ENCODE results near the gene SURF4. TPM values are rescaled to one million over a fixed set of nuclear protein-coding genes. Genes with fewer than 3 reads are reported as not detected.

SURF4 gene
- total and polyA plus RNA-seq, 9 donors = 92.3 to 143 (median 105) TPM

DNA sequence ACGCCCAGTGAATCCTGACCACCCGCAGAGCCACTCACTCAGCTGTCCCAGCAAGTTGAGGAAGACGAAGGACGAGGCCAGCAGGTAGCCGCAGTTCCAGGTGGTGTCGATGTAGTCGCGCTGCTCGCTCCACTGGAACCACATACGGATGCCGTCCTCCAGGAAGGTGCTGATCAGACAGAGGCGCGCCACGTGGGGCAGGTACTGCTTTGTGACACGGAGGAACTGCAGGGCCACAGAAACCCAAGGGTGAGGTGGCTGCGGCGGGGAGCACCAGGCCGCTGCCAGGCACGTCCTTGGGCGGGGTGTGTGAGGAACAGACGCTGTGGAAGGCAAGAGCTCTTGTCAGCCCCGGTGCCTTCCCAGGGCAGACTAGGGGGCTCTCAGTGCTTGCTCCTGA is 8.6 kb downstream of the SURF4 start:
- Histone ChIP-seq H3K36me3 (ENCODE audit: control insufficient read depth, insufficient read depth, low read length) (peaks cover 79% of the 10 kb centered on the region), H3K4me3 (ENCODE audit: low read length) (no peak overlapping the region), H3K27me3 (ENCODE audit: control insufficient read depth, insufficient read depth, low read length) (no peaks in the 10 kb centered on the region), H3K27ac (ENCODE audit: low read length) (no peak overlapping the region), H3K9me3 (replicated peaks; ENCODE audit: control insufficient read depth, low read depth, low read length) (no peaks in the 10 kb centered on the region), H3K4me1 (ENCODE audit: control insufficient read depth, insufficient read depth, low read length) (peaks cover 26% of the 10 kb centered on the region)
- 86% methylated on average over 21 of the region's 22 CpGs for WGBS (ENCODE audit: insufficient coverage)
- DNase-seq = no peak

DNA sequence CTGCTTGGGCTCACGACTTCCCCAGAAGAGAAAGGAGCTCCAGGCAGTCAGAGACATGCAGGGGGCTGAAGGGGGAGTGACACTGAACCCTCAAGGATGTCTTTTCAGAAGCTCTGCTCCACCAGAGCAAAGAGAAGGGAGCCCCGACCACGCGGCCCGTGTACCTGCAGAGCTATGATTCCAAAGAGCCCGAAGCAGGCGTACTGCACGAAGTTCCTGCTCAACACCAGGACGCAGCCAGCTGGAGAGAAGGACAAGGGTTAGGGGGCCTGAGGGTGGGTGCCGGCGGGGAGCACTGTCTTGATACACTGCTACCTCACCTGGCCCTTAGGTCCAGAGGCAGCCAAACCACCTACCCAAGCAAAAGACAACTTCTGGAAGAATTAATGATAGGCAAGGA is 9.4 kb downstream of the SURF4 start:
- no peaks in the 10 kb centered on the region for H3K9me3 ChIP-seq (replicated peaks; ENCODE audit: control insufficient read depth, low read depth, low read length)
- H3K4me1 ChIP-seq (ENCODE audit: control insufficient read depth, insufficient read depth, low read length) = peaks cover 19% of the 10 kb centered on the region
- peaks cover 84% of the 10 kb centered on the region for H3K36me3 ChIP-seq (ENCODE audit: control insufficient read depth, insufficient read depth, low read length)
- no peak overlapping the region for H3K27ac ChIP-seq (ENCODE audit: low read length)
- DNase-seq = no peak
- 81% methylated on average over 5 of the region's 11 CpGs for WGBS (ENCODE audit: insufficient coverage)
- no peak overlapping the region for H3K4me3 ChIP-seq (ENCODE audit: low read length)
- H3K27me3 ChIP-seq (ENCODE audit: control insufficient read depth, insufficient read depth, low read length) = no peaks in the 10 kb centered on the region

- H3K9me3 ChIP-seq (replicated peaks; ENCODE audit: control insufficient read depth, low read depth, low read length) = no peaks in the 10 kb centered on the region
- no peak for DNase-seq
- H3K36me3 ChIP-seq (ENCODE audit: control insufficient read depth, insufficient read depth, low read length) = peaks cover 87% of the 10 kb centered on the region
- WGBS (ENCODE audit: insufficient coverage) = 78% methylated on average over 12 of the region's 15 CpGs
- no peaks in the 10 kb centered on the region for H3K27me3 ChIP-seq (ENCODE audit: control insufficient read depth, insufficient read depth, low read length)
- no peak overlapping the region for H3K4me3 ChIP-seq (ENCODE audit: low read length)
- H3K4me1 ChIP-seq (ENCODE audit: control insufficient read depth, insufficient read depth, low read length) = peaks cover 19% of the 10 kb centered on the region
- H3K27ac ChIP-seq (ENCODE audit: low read length) = no peak overlapping the region
These were observed 13.4 kb downstream of the SURF4 start for GRCh38 chr9:133362359-133363044.

- Histone ChIP-seq H3K4me3 (ENCODE audit: low read length) (no peak overlapping the region), H3K36me3 (ENCODE audit: control insufficient read depth, insufficient read depth, low read length) (peaks cover 80% of the 10 kb centered on the region)
- 78% methylated on average over 10 of the region's 13 CpGs for WGBS (ENCODE audit: insufficient coverage)
These were observed 14.3 kb downstream of the SURF4 start for GRCh38 chr9:133361507-133362092.

GRCh38 chr9:133360400-133361393 is 15.2 kb downstream of the SURF4 start:
- H3K4me3 ChIP-seq (ENCODE audit: low read length) = no peak overlapping the region
- WGBS (ENCODE audit: insufficient coverage) = 57% methylated on average over 15 of the region's 21 CpGs
- DNase-seq = no peak
- H3K27me3 ChIP-seq (ENCODE audit: control insufficient read depth, insufficient read depth, low read length) = no peaks in the 10 kb centered on the region
- H3K4me1 ChIP-seq (ENCODE audit: control insufficient read depth, insufficient read depth, low read length) = peaks cover 30% of the 10 kb centered on the region
- no peak overlapping the region for H3K27ac ChIP-seq (ENCODE audit: low read length)
- peaks cover 71% of the 10 kb centered on the region for H3K36me3 ChIP-seq (ENCODE audit: control insufficient read depth, insufficient read depth, low read length)
- H3K9me3 ChIP-seq (replicated peaks; ENCODE audit: control insufficient read depth, low read depth, low read length) = no peaks in the 10 kb centered on the region

More at GRCh38 chr9:133361507-133362092, 14.3 kb downstream of the SURF4 start:
- Histone ChIP-seq H3K27me3 (ENCODE audit: control insufficient read depth, insufficient read depth, low read length) (no peaks in the 10 kb centered on the region), H3K27ac (ENCODE audit: low read length) (no peak overlapping the region), H3K9me3 (replicated peaks; ENCODE audit: control insufficient read depth, low read depth, low read length) (no peaks in the 10 kb centered on the region), H3K4me1 (ENCODE audit: control insufficient read depth, insufficient read depth, low read length) (peaks cover 27% of the 10 kb centered on the region)
- no peak for DNase-seq

DNA sequence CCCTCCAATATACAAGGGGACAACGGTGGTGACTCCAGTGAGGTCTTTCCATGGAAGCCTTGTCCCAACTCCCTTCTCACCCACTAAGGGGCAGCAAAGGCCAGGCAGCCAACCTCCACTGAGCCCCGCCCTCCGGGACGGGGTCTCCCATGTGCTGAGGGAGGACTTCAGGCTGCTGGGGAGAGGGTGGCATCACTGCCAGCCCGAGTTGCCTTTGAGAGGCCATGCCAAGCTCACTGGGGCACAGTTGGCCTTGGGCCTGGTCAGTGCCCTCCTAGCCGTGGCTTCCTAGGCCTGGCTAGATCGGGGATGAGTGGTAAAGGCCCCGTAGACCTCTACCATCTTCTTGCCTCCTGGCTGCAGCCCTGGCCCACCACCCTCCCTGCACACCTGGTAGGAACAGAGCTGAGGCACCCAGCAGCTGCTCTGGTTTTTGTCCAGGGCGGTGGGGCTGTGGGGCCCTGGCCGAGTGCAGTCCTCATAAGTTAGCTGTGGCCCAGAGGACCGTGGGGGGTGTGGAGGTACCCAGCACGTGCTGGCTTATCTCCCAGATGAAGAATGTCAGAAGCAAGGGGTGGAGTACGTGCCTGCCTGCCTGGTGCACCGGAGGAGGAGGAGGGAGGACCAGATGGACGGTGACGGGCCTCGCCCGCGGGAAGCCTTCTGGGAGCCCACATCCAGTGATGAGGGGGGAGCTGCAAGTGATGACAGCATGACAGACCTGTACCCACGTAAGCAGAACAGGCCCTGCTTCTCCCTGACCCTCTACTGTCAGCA is 16.3 kb downstream of the SURF4 start:
- peaks cover 31% of the 10 kb centered on the region for H3K4me1 ChIP-seq (ENCODE audit: control insufficient read depth, insufficient read depth, low read length)
- H3K27ac ChIP-seq (ENCODE audit: low read length) = no peak overlapping the region
- no peaks in the 10 kb centered on the region for H3K9me3 ChIP-seq (replicated peaks; ENCODE audit: control insufficient read depth, low read depth, low read length)
- WGBS (ENCODE audit: insufficient coverage) = 67% methylated on average over 15 of the region's 20 CpGs
- DNase-seq = no peak
- no peak overlapping the region for H3K4me3 ChIP-seq (ENCODE audit: low read length)
- no peaks in the 10 kb centered on the region for H3K27me3 ChIP-seq (ENCODE audit: control insufficient read depth, insufficient read depth, low read length)
- H3K36me3 ChIP-seq (ENCODE audit: control insufficient read depth, insufficient read depth, low read length) = peaks cover 60% of the 10 kb centered on the region

DNA sequence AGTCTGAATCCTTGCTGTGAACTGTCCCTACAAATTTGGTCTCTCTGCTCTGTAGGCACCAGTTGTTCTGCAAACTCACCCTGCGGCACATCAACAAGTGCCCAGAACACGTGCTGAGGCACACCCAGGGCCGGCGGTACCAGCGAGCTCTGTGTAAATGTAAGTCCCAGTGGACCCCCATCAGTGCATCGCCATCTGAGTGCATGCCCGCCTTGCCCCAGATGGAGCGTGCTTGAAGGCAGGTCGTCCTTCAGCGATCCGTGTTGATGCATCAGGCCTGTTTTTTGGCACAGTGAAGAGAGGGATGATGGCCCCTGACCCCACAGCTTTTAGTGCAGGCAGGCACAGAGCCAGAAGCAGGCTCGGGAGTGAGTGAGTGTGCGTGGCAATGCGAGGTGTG is 18.2 kb downstream of the SURF4 start:
- no peak overlapping the region for H3K4me3 ChIP-seq (ENCODE audit: low read length)
- H3K27me3 ChIP-seq (ENCODE audit: control insufficient read depth, insufficient read depth, low read length) = no peaks in the 10 kb centered on the region
- no peaks in the 10 kb centered on the region for H3K9me3 ChIP-seq (replicated peaks; ENCODE audit: control insufficient read depth, low read depth, low read length)
- WGBS (ENCODE audit: insufficient coverage) = 81% methylated on average over 14 of the region's 14 CpGs
- DNase-seq = no peak
- peaks cover 31% of the 10 kb centered on the region for H3K4me1 ChIP-seq (ENCODE audit: control insufficient read depth, insufficient read depth, low read length)
- H3K36me3 ChIP-seq (ENCODE audit: control insufficient read depth, insufficient read depth, low read length) = peaks cover 56% of the 10 kb centered on the region
- no peak overlapping the region for H3K27ac ChIP-seq (ENCODE audit: low read length)

GRCh38 chr9:133356391-133357091 is 19.3 kb downstream of the SURF4 start, which contains the start of the genes SURF1 and SURF2:
SURF1 (minus strand) TSS chr9:133356487; CDS start chr9:133356453, 34 bp downstream.
SURF2 (plus strand) TSS chr9:133356550; CDS start chr9:133356593, 43 bp downstream.
- under 1% methylated on average over 75 of the region's 78 CpGs for WGBS (ENCODE audit: insufficient coverage)
- Histone ChIP-seq H3K27ac (ENCODE audit: low read length) (peak within 1 kb of the TSS; percentile 51), H3K36me3 (ENCODE audit: control insufficient read depth, insufficient read depth, low read length) (peaks cover 56% of the 10 kb centered on the region), H3K4me3 (ENCODE audit: low read length) (peak within 1 kb of the TSS; percentile 77), H3K9me3 (replicated peaks; ENCODE audit: control insufficient read depth, low read depth, low read length) (no peaks in the 10 kb centered on the region), H3K4me1 (ENCODE audit: control insufficient read depth, insufficient read depth, low read length) (peaks cover 29% of the 10 kb centered on the region), H3K27me3 (ENCODE audit: control insufficient read depth, insufficient read depth, low read length) (no peaks in the 10 kb centered on the region)
- peak; percentile 93 for DNase-seq

- 0% methylated on average over 31 of the region's 31 CpGs for WGBS (ENCODE audit: insufficient coverage)
- peaks cover 56% of the 10 kb centered on the region for H3K36me3 ChIP-seq (ENCODE audit: control insufficient read depth, insufficient read depth, low read length)
- peak overlapping the region; percentile 51 for H3K27ac ChIP-seq (ENCODE audit: low read length)
- DNase-seq = no peak
- no peaks in the 10 kb centered on the region for H3K27me3 ChIP-seq (ENCODE audit: control insufficient read depth, insufficient read depth, low read length)
- no peaks in the 10 kb centered on the region for H3K9me3 ChIP-seq (replicated peaks; ENCODE audit: control insufficient read depth, low read depth, low read length)
- H3K4me1 ChIP-seq (ENCODE audit: control insufficient read depth, insufficient read depth, low read length) = peaks cover 29% of the 10 kb centered on the region
- H3K4me3 ChIP-seq (ENCODE audit: low read length) = peak overlapping the region; percentile 77
These were observed 19.9 kb downstream of the SURF4 start for GRCh38 chr9:133355881-133356357.
